K562 (cell line): Measurements from ENCODE around the gene DNAL4. TPM values are rescaled to one million over a fixed set of nuclear protein-coding genes. Genes with fewer than 3 reads are reported as not detected.

Experiments
- ATAC-seq: fragments of 200-7000 bp; cut with Tn5 transposase; 3 replicates; pipeline ENCODE4 v1.9.1; 2020; ENCODE audit warnings: moderate library complexity
- BruUV-seq: library from RNA; stranded (reverse); fragments of 400-500 nt; replicated peaks from 2 replicates; lab custom pipeline; 2021; lab: Mats Ljungman, UMichigan
- CTCF ChIA-PET: fragments of 300-600 bp; formaldehyde crosslinking; extraction: SDS; loops from one replicate; lab custom pipeline; 2021; ENCODE audit warnings: low intra/inter-chr PET ratio; lab: Yijun Ruan, JAX
- POLR2A ChIA-PET: fragments of 300-600, 350-650 bp; sonication (Branson Sonifier 250); formaldehyde crosslinking; extraction: SDS; loops from one replicate; lab custom pipeline; 2021; ENCODE audit warnings: antibody characterized with exemption, inconsistent platforms; lab: Yijun Ruan, JAX
- DNase-seq, 4 experiments: peaks; one replicate each; pipeline versions ENCODE4 v3.0.0 to v3.0.0-alpha.2; 2011 to 2018; ENCODE audit warnings: low spot score in 3 of 4, mixed read lengths in 3 of 4; ENCODE audit errors: extremely low read depth in 1 of 4
- FAIRE-seq: peaks from 2 replicates; lab custom pipeline; 2011; peaks lifted over from hg19 to GRCh38; lab: Jason Lieb, UNC
- H2AFZ ChIP-seq: 2 replicates; pipeline ENCODE4 v1.6.0; 2011; ENCODE audit warnings: low read depth, low read length, control low read depth, inconsistent platforms
- H3K27ac ChIP-seq: fragments of 200-600 bp; 3 replicates; pipeline ENCODE4 v1.8.0; 2011; ENCODE audit warnings: low read depth, mild to moderate bottlenecking, control low read depth, inconsistent platforms, low read length, moderate library complexity, mixed read lengths; ENCODE audit errors: extremely low read depth
- H3K27me3 ChIP-seq, 2 experiments: fragments of 300-600 bp in 1 of 2; 2 replicates in 1 of 2; 3 replicates in 1 of 2; pipeline versions ENCODE4 v1.6.0 to v1.8.0; 2011; ENCODE audit warnings: inconsistent platforms in 2 of 2, low read length in 2 of 2, mild to moderate bottlenecking in 1 of 2, mixed read lengths in 1 of 2, moderate library complexity in 1 of 2; ENCODE audit not compliant: control insufficient read depth in 2 of 2, insufficient read depth in 2 of 2
- H3K36me3 ChIP-seq: fragments of 300-600 bp; 3 replicates; pipeline ENCODE4 v1.8.0; 2011; ENCODE audit warnings: mild to moderate bottlenecking, low read length, inconsistent platforms; ENCODE audit not compliant: control insufficient read depth, insufficient read depth
- H3K4me1 ChIP-seq, 2 experiments: fragments of 200-600 bp in 1 of 2; replicated peaks in 1 of 2; 2 replicates in 1 of 2; 3 replicates in 1 of 2; pipeline versions ENCODE4 v1.5.1 to v1.8.0; 2011; ENCODE audit warnings: inconsistent platforms in 2 of 2, low read length in 2 of 2, mild to moderate bottlenecking in 1 of 2, mixed read lengths in 1 of 2, moderate library complexity in 1 of 2; ENCODE audit not compliant: control insufficient read depth in 2 of 2, insufficient read depth in 2 of 2
- H3K4me2 ChIP-seq: 2 replicates; pipeline ENCODE4 v1.6.1; 2011; ENCODE audit warnings: low read length, control low read depth, inconsistent platforms, mixed read lengths; ENCODE audit not compliant: insufficient read depth
- H3K4me3 ChIP-seq: fragments of 200-600 bp; sonication (generic), shearing (Covaris generic); 2 replicates; pipeline ENCODE4 v1.5.1; 2016; ENCODE audit warnings: control low read depth, inconsistent platforms
- H3K79me2 ChIP-seq: fragments of 200-600 bp; 3 replicates; pipeline ENCODE4 v1.8.0; 2011; ENCODE audit warnings: low read length, inconsistent platforms; ENCODE audit not compliant: control insufficient read depth, insufficient read depth
- H3K9ac ChIP-seq, 2 experiments: 2 replicates each; pipeline versions ENCODE4 v1.6.0 to v1.6.1; 2011; ENCODE audit warnings: low read depth in 2 of 2, low read length in 2 of 2, control low read depth in 1 of 2, inconsistent platforms in 1 of 2, mild to moderate bottlenecking in 1 of 2, mixed read lengths in 1 of 2; ENCODE audit not compliant: insufficient read depth in 1 of 2
- H3K9me1 ChIP-seq: one replicate; pipeline ENCODE4 v1.6.0; 2011; ENCODE audit warnings: inconsistent platforms, mild to moderate bottlenecking, low read length, moderate library complexity; ENCODE audit not compliant: control insufficient read depth, insufficient read depth
- H3K9me3 ChIP-seq: replicated peaks from 2 replicates; pipeline ENCODE4 v1.5.1; 2011; ENCODE audit warnings: low read depth, low read length, inconsistent platforms; ENCODE audit not compliant: control insufficient read depth, insufficient read depth
- H4K20me1 ChIP-seq: replicated peaks from 2 replicates; pipeline ENCODE4 v1.6.1; 2011; ENCODE audit warnings: low read length, inconsistent platforms, mixed read lengths; ENCODE audit not compliant: control insufficient read depth, insufficient read depth
- CBX2 ChIP-seq: fragments of 200-600 bp; sonication (generic); IDR thresholded peaks from one replicate; pipeline ENCODE4 v1.6.1; 2012; ENCODE audit warnings: mild to moderate bottlenecking, low read length, inconsistent platforms; ENCODE audit not compliant: insufficient read depth, poor library complexity, severe bottlenecking
- CSDE1 ChIP-seq, 2 experiments: fragments of 450-650 bp; IDR thresholded peaks; 2 replicates each; pipeline ENCODE4 v1.6.1; 2016; ENCODE audit warnings: mild to moderate bottlenecking in 1 of 2
- EHMT2 ChIP-seq: fragments of 450-650 bp; IDR thresholded peaks from 2 replicates; pipeline ENCODE4 v1.6.1; 2018; ENCODE audit warnings: antibody characterized with exemption
- NCOA4 ChIP-seq: fragments of 450-650 bp; IDR thresholded peaks from 2 replicates; pipeline ENCODE4 v1.6.1; 2018; ENCODE audit warnings: mild to moderate bottlenecking; ENCODE audit not compliant: partially characterized antibody
- POLR2G ChIP-seq: fragments of 200-400 bp; formaldehyde crosslinking; IDR thresholded peaks from 2 replicates; pipeline ENCODE4 v1.6.1; 2017; ENCODE audit warnings: low read depth, mild to moderate bottlenecking, antibody characterized with exemption, low read length, moderate library complexity
- REST ChIP-seq, 2 experiments: fragments of 450-650 bp; formaldehyde crosslinking in 1 of 2; IDR thresholded peaks; 2 replicates each; pipeline versions ENCODE4 v1.4.0 to v1.6.1; 2014 to 2020; ENCODE audit warnings: mild to moderate bottlenecking in 2 of 2, borderline replicate concordance in 1 of 2, low read depth in 1 of 2
- RFX5 ChIP-seq: IDR thresholded peaks from 2 replicates; pipeline ENCODE4 v1.6.1; 2011; ENCODE audit warnings: low read depth, mild to moderate bottlenecking, improper control_type of control experiment, low read length
- SNAPC5 ChIP-seq: fragments of 250-450 bp; sonication (Bioruptor Pico); IDR thresholded peaks from 2 replicates; pipeline ENCODE4 v1.8.0; 2021; ENCODE audit warnings: moderate library complexity, mild to moderate bottlenecking, inconsistent platforms
- SNRNP70 ChIP-seq: fragments of 200-400 bp; formaldehyde crosslinking; optimal IDR thresholded peaks from 2 replicates; pipeline ENCODE3; 2017; ENCODE audit warnings: low read depth, low read length
- SUPT5H ChIP-seq: fragments of 450-650 bp; IDR thresholded peaks from 2 replicates; pipeline ENCODE4 v1.6.1; 2016
- TEAD4 ChIP-seq, 2 experiments: sonication (generic) in 1 of 2; formaldehyde crosslinking in 1 of 2; IDR thresholded peaks; 2 replicates each; pipeline versions ENCODE4 v1.6.1 to v1.8.0; 2012 to 2022; ENCODE audit warnings: borderline replicate concordance in 1 of 2, inconsistent platforms in 1 of 2, low read length in 1 of 2, mild to moderate bottlenecking in 1 of 2, missing genetic modification reagents in 1 of 2
- TFAP4 ChIP-seq: sonication (generic); formaldehyde crosslinking; IDR thresholded peaks from 2 replicates; pipeline ENCODE4 v1.8.0; 2022; ENCODE audit warnings: missing genetic modification reagents, mild to moderate bottlenecking, moderate library complexity, borderline replicate concordance
- ZNF24 ChIP-seq: fragments of 450-650 bp; IDR thresholded peaks from 2 replicates; pipeline ENCODE4 v1.6.1; 2016
- ZNF561 ChIP-seq: fragments of 450-650 bp; formaldehyde crosslinking; conservative IDR thresholded peaks from 2 replicates; pipeline ENCODE4 v1.4.0; 2020; ENCODE audit warnings: mild to moderate bottlenecking, moderate library complexity
- ZNF766 ChIP-seq: fragments of 200-800 bp; sonication (Bioruptor generic); conservative IDR thresholded peaks from 2 replicates; pipeline ENCODE4 v1.6.1; 2016; ENCODE audit warnings: missing genetic modification characterization, missing compliant biosample characterization
- WGBS: fragments of 100-300 bp; shearing (Covaris generic); methylation state at CpG from one replicate; pipeline ENCODE4 v1.1.6; 2016; ENCODE audit warnings: low coverage, mixed read lengths; ENCODE audit not compliant: insufficient coverage; ENCODE audit errors: missing lambda C conversion rate; 5-methylcytosine and 5-hydroxymethylcytosine counted together
- in situ Hi-C: fragments of 300-500 bp; cut with MboI; formaldehyde crosslinking; loops from 4 replicates; pipeline ENCODE4 v1.15.0; 2018; ENCODE audit warnings: inconsistent platforms, mixed read lengths
- intact Hi-C: fragments of 100-400 bp; cut with micrococcal nuclease; formaldehyde crosslinking; loops from 2 replicates; pipeline ENCODE4 v1.14.2; 2022
- polyA plus RNA-seq, 8 experiments: library from polyadenylated mRNA; depleted of rRNA in 4 of 8; stranded (reverse) in 5 of 8; unstranded in 3 of 8; fragments of >200 nt; fragmentation: Nextera tagmentation in 2 of 8; fragmentation: Illumina TruSeq in 1 of 8; extraction: Ambion mirVana in 2 of 8; extraction: Trizol in 1 of 8; gene quantifications; 2 replicates each; pipeline versions ENCODE4 v1.2.1 to v1.2.3, GENCODE V29; 2011 to 2014; ENCODE audit warnings: inconsistent platforms in 1 of 8, missing spikeins in 1 of 8
- total RNA-seq, 7 experiments: library from RNA; depleted of rRNA in 6 of 7; stranded (reverse); fragments of >200 nt in 6 of 7; fragmentation: Illumina TruSeq in 2 of 7; extraction: Trizol in 2 of 7; gene quantifications; 2 replicates each; pipeline versions ENCODE4 v1.2.1 to v1.2.3, GENCODE V29; 2011 to 2021; ENCODE audit warnings: low replicate concordance in 1 of 7

Gene DNAL4
- total and polyA plus RNA-seq, 9 of the 15 experiments (the other 6 are each of a cell fraction or from before 2014, with no cell fraction given) = 0.20 to 9.4 (median 5.2) TPM

GRCh38 chr22:38735126-38735464 is 58.8 kb downstream of the DNAL4 start:
- Histone ChIP-seq H3K4me1 (peaks cover 0 to 13% of the 10 kb centered on the region in 2 experiments; a peak in 2 of 5 replicates), H3K9me3 (no peaks in the 10 kb centered on the region), H3K27me3 (no peaks in the 10 kb centered on the region), H3K9me1 (no peaks in the 10 kb centered on the region), H3K4me3 (no peak overlapping the region), H2AFZ (no peak overlapping the region), H3K4me2 (no peak overlapping the region), H3K27ac (no peak overlapping the region), H3K36me3 (peaks cover 92% of the 10 kb centered on the region; the same call in 2 of the 3 replicates), H3K9ac (no peak overlapping the region), H3K79me2 (no peaks in the 10 kb centered on the region), H4K20me1 (no peaks in the 10 kb centered on the region; the same call in 1 of the 2 replicates)
- ChIA-PET CTCF (no interaction called here), POLR2A (interaction anchor here (0.7 to 3.4 kb wide), 6 partner anchors 10 to 28 kb away, joined by 3 to 24 read pairs (median 5); no protein-coding TSS in a partner anchor)
- 96% methylated on average over 4 of the region's 7 CpGs for WGBS
- no peak for DNase-seq
- ATAC-seq = no peak
- intact Hi-C loops = no loop called here
- FAIRE-seq = no peak
- in situ Hi-C loops = no loop called here
- no TSS peak for BruUV-seq
- TF ChIP-seq POLR2G (peak; percentile 39), RFX5 (no peak), NCOA4 (no peak), CBX2 (no peak), TFAP4 (CRISPR knock-in tag) (no peak), REST (IDR thresholded peaks at IDR 0.05; ENCODE audit: borderline replicate concordance) (no peak), REST (CRISPR knock-in tag; IDR thresholded peaks at IDR 0.05; ENCODE audit: low read depth) (no peak), EHMT2 (no peak), ZNF24 (no peak), ZNF766 (CRISPR knock-in tag) (no peak), CSDE1 (IDR thresholded peaks at IDR 0.05) (no peak), ZNF561 (CRISPR knock-in tag) (no peak), SNRNP70 (no peak), TEAD4 (IDR thresholded peaks at IDR 0.05; ENCODE audit: low read length) (no peak), TEAD4 (CRISPR knock-in tag; IDR thresholded peaks at IDR 0.05; ENCODE audit: borderline replicate concordance) (no peak), SUPT5H (peak; percentile 15; the same call in 1 of the 2 replicates), SNAPC5 (CRISPR knock-in tag) (no peak)
